Pancreas (tissue), 10 donors: ENCODE results near the gene ZNF385B. TPM values are rescaled to one million over a fixed set of nuclear protein-coding genes. Genes with fewer than 3 reads are reported as not detected.
A peak's percentile ranks its signal among the peaks of the same experiment; 100 is the strongest.

Source experiments
- ATAC-seq, 4 donors: fragments of 200-7000 bp; cut with Tn5 transposase; one replicate each; pipeline versions ENCODE4 v1.8.0 to v1.9.1; 2020; ENCODE audit warnings: mild to moderate bottlenecking in 4 of 4, moderate library complexity in 4 of 4
- DNase-seq, 6 donors: peaks; one replicate each; pipeline ENCODE4 v3.0.0-alpha.2; 2020
- FAIRE-seq: peaks from 2 replicates; lab custom pipeline; 2012; peaks lifted over from hg19 to GRCh38; lab: Jason Lieb, UNC
- H3K27ac ChIP-seq, 4 donors: fragments of 200-600 bp; sonication (generic); 1 replicate in 3 of 4; 2 replicates in 1 of 4; pipeline versions ENCODE4 v1.5.0 to v1.8.0; 2020
- H3K27me3 ChIP-seq, 4 donors: fragments of 200-600 bp; one replicate each; pipeline ENCODE4 v1.8.0; 2021
- H3K36me3 ChIP-seq, 3 donors: fragments of 200-600 bp; sonication (generic) in 1 of 3; one replicate each; pipeline versions ENCODE4 v1.5.0 to v1.8.0; 2020 to 2021
- H3K4me1 ChIP-seq, 3 donors: fragments of 200-600 bp; one replicate each; pipeline ENCODE4 v1.8.0; 2021
- H3K4me3 ChIP-seq, 4 donors: fragments of 200-600 bp; sonication (generic) in 2 of 4; one replicate each; pipeline versions ENCODE4 v1.5.0 to v1.8.0; 2020 to 2021
- H3K9me3 ChIP-seq, 4 donors: fragments of 200-600 bp; one replicate each; pipeline ENCODE4 v1.8.0; 2021
- CTCF ChIP-seq, 4 donors: fragments of 200-600 bp; sonication (generic) in 3 of 4; IDR thresholded peaks; one replicate each; pipeline versions ENCODE4 v1.5.0 to v1.8.0; 2021; ENCODE audit warnings: antibody characterized with exemption in 4 of 4
- WGBS, 2 donors: extraction: QIAGEN DNeasy Blood & Tissue Kit; methylation state at CpG; one replicate each; pipeline ENCODE4 v1.1.7; 2013; 5-methylcytosine and 5-hydroxymethylcytosine counted together
- intact Hi-C, 3 donors: fragments of 100-400 bp; cut with DNase I; formaldehyde crosslinking; loops; one replicate each; pipeline versions ENCODE4 v1.11.1 to v1.14.2; 2022
- polyA plus RNA-seq, 2 donors: library from polyadenylated mRNA; stranded (reverse); fragments of 200-250 nt; gene quantifications; one replicate each; pipeline ENCODE4 v1.2.3, GENCODE V29; 2013
- total RNA-seq, 6 donors: library from RNA; stranded (reverse); fragmentation: NEBNext Ultra II Directional in 4 of 6; extraction: Animal tissue kit (Norgen Biotek cat#: 25700) in 4 of 6; gene quantifications; one replicate each; pipeline versions ENCODE4 v1.2.1 to v1.2.4, GENCODE V29; 2021 to 2023
- donor health status: healthy with polysubstance abuse.
- donor health status: DM: no; HTN: no; CAD: no; lungs with moderate emphysema.
- donor health status: DM: no; HTN: no; CAD: no.
- donor health status: control.
- donor health status: control.
- donor health status: Bipolar disorder and iron deficiency.
- donor health status: DM: yes; HTN: yes; CAD: no.
- donor health status: DM: no; HTN: no; CAD: no.
- donor health status: DM: no; HTN: no; CAD: no.
- donor health status: DM: yes; HTN: yes; CAD: no.

Gene ZNF385B
- total and polyA plus RNA-seq, 8 donors, result 0.19 to 0.61 (median 0.37) TPM; not detected in 1

DNA sequence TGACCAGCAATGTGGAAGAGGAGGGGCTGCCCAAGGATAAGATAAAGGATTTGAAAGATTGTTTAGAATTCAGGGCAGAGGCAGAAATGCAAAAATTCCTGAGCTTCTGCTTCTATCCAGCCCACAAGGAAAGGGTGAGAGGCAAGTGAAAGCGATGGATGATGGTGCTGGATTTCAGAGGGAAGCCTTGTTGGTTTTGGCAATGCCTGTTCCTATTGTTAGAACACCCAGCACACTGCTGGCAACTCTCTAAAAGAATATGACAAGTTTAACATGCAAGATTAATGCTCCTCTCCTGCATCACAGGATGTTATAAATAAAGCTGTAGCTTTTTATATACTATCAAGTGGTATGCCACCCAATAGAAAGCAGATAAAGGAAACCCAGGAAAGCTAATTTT lies 92.6 kb downstream of the ZNF385B start:
- intact Hi-C loops, result no loop called here
- no peaks in the 10 kb centered on the region for H3K27me3 ChIP-seq
- H3K9me3 ChIP-seq, result no peaks in the 10 kb centered on the region
- 45 to 46% methylated on average over 1 of the region's 1 CpG for WGBS, 2 donors
- ATAC-seq (peak in 3 of 4 donors; percentile 29 to 61 (median 41)), DNase-seq (no peak), FAIRE-seq (no peak)
- H3K4me1 ChIP-seq, result no peaks in the 10 kb centered on the region
- H3K36me3 ChIP-seq, result no peaks in the 10 kb centered on the region
- no peak overlapping the region for H3K4me3 ChIP-seq
- H3K27ac ChIP-seq, result no peak overlapping the region
- TF ChIP-seq CTCF (IDR thresholded peaks at IDR 0.05), result no peak

- intact Hi-C loops, result no loop called here
- Histone ChIP-seq H3K9me3 (no peaks in the 10 kb centered on the region), H3K27ac (no peak overlapping the region), H3K4me1 (no peaks in the 10 kb centered on the region), H3K27me3 (no peaks in the 10 kb centered on the region), H3K4me3 (no peak overlapping the region), H3K36me3 (no peaks in the 10 kb centered on the region)
- FAIRE-seq (no peak), ATAC-seq (no peak), DNase-seq (no peak)
- 80 to 90% methylated on average over 2 of the region's 2 CpGs for WGBS, 2 donors
- TF ChIP-seq CTCF (IDR thresholded peaks at IDR 0.05), result no peak
These were observed 95.7 kb downstream of the ZNF385B start for GRCh38 chr2:179765666-179766065.

DNA sequence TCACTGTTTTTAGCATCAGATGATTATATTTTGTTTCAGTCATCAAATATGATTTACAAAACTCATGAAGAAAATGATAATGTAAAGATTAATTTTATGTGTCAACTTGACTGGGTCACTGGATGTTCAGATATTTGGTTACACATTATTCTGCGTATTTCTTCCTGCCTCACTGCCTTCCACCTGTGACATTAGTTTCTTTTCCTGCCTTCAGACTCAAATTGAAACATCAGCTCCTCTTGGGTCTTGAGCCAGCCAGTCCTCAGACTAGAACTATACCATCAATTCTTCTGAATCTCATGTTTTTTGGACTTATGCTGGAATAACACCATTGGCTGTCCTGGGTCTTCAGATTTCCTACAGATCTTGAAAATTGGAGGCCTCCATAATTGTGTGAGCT lies 96.7 kb downstream of the ZNF385B start:
- 92 to 95% methylated on average over 1 of the region's 1 CpG for WGBS, 2 donors
- FAIRE-seq, result no peak
- intact Hi-C loops, result no loop called here
- no peak for DNase-seq
- no peak for TF ChIP-seq CTCF (IDR thresholded peaks at IDR 0.05)
- ATAC-seq, result no peak
- no peaks in the 10 kb centered on the region for H3K27me3 ChIP-seq
- no peaks in the 10 kb centered on the region for H3K4me1 ChIP-seq
- H3K9me3 ChIP-seq, result no peaks in the 10 kb centered on the region
- H3K36me3 ChIP-seq, result no peaks in the 10 kb centered on the region
- no peak overlapping the region for H3K4me3 ChIP-seq
- H3K27ac ChIP-seq, result no peak overlapping the region

- no peaks in the 10 kb centered on the region for H3K9me3 ChIP-seq
- no peaks in the 10 kb centered on the region for H3K4me1 ChIP-seq
- no peaks in the 10 kb centered on the region for H3K27me3 ChIP-seq
- no peaks in the 10 kb centered on the region for H3K36me3 ChIP-seq
- no peak for DNase-seq
- H3K4me3 ChIP-seq, result no peak overlapping the region
- intact Hi-C loops, result no loop called here
- TF ChIP-seq CTCF (IDR thresholded peaks at IDR 0.05), result no peak
- no peak for ATAC-seq
- WGBS, 2 donors, result 88 to 94% methylated on average over 3 of the region's 3 CpGs
- no peak overlapping the region for H3K27ac ChIP-seq
- no peak for FAIRE-seq
These were observed 102.8 kb downstream of the ZNF385B start for GRCh38 chr2:179758636-179759035.

DNA sequence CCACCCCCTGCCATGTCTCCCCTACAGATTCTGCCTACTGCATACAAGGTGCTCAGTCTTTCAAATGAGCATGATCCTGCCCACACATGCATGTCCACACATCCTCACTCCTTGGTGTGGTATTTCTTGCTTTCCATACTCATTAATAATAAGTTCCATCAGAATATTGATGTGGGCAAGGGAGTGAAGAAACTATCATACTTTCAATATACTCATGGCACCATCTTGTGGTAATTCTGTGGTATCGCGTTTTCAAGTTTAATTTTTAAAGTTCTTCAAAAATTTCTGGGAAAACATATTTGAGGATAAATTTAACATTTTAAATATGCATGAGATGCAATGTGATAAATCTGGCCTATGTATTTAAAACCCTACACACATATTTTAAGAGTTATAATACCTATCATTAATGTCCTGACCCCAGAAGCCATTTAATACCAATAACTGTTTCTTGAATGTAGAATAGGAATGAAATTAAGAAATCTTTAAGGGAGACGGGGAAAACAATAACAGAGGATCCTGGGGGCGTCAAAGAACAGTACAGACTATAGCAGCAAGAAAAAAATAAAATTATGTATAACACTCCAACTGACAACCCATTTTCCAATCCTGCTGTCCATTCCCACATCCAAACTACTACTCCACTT lies 110.1 kb downstream of the ZNF385B start:
- Histone ChIP-seq H3K27ac (no peak overlapping the region), H3K4me3 (no peak overlapping the region), H3K9me3 (no peaks in the 10 kb centered on the region), H3K4me1 (no peaks in the 10 kb centered on the region), H3K27me3 (no peaks in the 10 kb centered on the region), H3K36me3 (no peaks in the 10 kb centered on the region)
- no peak for DNase-seq
- intact Hi-C loops, result no loop called here
- WGBS, 2 donors, result 7 to 13% methylated on average over 4 of the region's 4 CpGs
- TF ChIP-seq CTCF (IDR thresholded peaks at IDR 0.05), result peak; percentile 13 to 46 (median 40)
- peak; percentile 93 for FAIRE-seq
- peak; percentile 60 to 76 (median 68) for ATAC-seq
